ENCODE results near the gene SLC25A15.

DNA sequence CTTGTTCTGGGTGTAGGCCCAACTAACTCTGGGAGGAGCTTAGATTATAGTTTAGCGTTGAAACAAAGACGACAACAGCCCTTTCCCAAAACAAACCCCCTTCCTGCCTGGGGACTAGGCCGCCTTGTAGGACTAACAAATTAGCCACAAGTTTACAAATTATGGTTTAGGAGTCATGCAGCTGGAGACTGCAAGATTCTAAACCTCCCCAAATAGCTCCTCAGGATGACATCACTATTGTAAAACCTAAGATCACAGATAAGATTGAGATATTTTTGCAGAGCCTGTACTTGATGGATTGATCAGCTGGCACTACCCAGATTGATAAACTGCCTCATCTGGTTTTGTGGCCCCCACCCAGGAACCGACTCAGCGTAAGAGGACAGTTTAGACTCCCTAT, 2.3 kb upstream of the SLC25A15 start:
- TF ChIP-seq, protein P1, sequence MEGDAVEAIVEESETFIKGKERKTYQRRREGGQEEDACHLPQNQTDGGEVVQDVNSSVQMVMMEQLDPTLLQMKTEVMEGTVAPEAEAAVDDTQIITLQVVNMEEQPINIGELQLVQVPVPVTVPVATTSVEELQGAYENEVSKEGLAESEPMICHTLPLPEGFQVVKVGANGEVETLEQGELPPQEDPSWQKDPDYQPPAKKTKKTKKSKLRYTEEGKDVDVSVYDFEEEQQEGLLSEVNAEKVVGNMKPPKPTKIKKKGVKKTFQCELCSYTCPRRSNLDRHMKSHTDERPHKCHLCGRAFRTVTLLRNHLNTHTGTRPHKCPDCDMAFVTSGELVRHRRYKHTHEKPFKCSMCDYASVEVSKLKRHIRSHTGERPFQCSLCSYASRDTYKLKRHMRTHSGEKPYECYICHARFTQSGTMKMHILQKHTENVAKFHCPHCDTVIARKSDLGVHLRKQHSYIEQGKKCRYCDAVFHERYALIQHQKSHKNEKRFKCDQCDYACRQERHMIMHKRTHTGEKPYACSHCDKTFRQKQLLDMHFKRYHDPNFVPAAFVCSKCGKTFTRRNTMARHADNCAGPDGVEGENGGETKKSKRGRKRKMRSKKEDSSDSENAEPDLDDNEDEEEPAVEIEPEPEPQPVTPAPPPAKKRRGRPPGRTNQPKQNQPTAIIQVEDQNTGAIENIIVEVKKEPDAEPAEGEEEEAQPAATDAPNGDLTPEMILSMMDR (conservative IDR thresholded peaks at IDR 0.05; ENCODE audit: low read depth, low read length) = no peak
- no peak for TF ChIP-seq EZH2 (IDR thresholded peaks at IDR 0.05; ENCODE audit: borderline replicate concordance, low read depth, low read length, poor library complexity, severe bottlenecking)

Measured in A673 (cell line).